Left colon (tissue), 2 donors: ENCODE data around the gene C2CD5. TPM values are rescaled to one million over a fixed set of nuclear protein-coding genes. Genes with fewer than 3 reads are reported as not detected.
"Not testable (repeated sequence)": the region's sequence is repeated elsewhere in the genome, so short reads cannot be mapped to it uniquely, and the experiment has no call there.

Source experiments
- ATAC-seq: fragments of 200-7000 bp; cut with Tn5 transposase; one replicate; pipeline ENCODE4 v1.9.1; 2020; ENCODE audit warnings: mild to moderate bottlenecking, moderate library complexity
- DNase-seq, 2 donors: peaks; one replicate each; pipeline ENCODE4 v3.0.0-alpha.2; 2020
- intact Hi-C, 2 donors: fragments of 100-400 bp; cut with DNase I in 1 of 2; cut with micrococcal nuclease in 1 of 2; formaldehyde crosslinking; loops; one replicate each; pipeline versions ENCODE4 v1.11.2 to v1.14.0; 2022; cut with DNase I, micrococcal nuclease
- total RNA-seq, 2 donors: library from RNA; stranded (reverse); fragmentation: NEBNext Ultra II Directional; extraction: Animal tissue kit (Norgen Biotek cat#: 25700); gene quantifications; one replicate each; pipeline ENCODE4 v1.2.1, GENCODE V29; 2021
- donor health status: DM: no; HTN: no; CAD: no.
- donor health status: DM: yes; HTN: yes; CAD: no.

Gene C2CD5
- total RNA-seq, 2 donors from 2014 or later, result 53.6 to 56.9 TPM

DNA sequence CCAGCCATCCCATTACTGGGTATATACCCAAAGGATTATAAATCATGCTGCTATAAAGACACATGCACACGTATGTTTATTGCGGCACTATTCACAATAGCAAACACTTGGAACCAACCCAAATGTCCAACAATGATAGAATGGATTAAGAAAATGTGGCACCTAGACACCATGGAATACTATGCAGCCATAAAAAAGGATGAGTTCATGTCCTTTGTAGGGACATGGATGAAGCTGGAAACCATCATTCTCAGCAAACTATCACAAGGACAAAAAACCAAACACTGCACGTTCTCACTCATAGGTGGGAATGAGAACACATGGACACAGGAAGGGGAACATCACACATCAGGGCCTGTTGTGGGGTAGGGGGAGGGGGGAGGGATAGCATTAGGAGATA, 56.7 kb downstream of the C2CD5 start:
- DNase-seq, ATAC-seq, intact Hi-C loops: not testable (repeated sequence)

DNA sequence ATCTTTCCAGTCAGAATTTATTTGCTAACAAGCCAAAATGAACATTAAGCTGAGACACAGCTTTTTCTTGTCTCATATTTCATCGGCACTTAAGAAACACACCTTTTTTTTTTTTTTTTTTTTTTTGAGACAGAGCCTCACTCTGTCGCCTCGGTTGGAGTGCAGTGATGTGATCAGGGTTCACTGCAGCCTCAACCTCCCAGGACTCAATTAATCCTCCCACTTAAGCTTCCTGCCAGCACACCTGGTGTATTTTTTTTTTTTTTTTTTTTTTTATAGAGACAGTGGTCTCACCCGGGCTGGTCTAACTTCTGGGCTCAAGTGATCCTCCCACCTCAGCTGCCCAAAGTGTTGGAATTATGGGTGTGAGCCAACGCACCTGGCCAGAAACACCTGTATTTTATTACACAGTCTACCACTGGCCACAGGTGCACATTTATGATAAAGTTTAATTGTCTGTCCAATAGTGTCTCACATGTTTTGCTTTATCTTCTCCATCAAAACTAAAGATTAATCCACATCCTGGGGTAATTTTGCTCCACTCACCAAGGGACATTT, 62.7 kb downstream of the C2CD5 start:
- DNase-seq (peak; percentile 26 to 33), ATAC-seq (peak; percentile 88)

DNA sequence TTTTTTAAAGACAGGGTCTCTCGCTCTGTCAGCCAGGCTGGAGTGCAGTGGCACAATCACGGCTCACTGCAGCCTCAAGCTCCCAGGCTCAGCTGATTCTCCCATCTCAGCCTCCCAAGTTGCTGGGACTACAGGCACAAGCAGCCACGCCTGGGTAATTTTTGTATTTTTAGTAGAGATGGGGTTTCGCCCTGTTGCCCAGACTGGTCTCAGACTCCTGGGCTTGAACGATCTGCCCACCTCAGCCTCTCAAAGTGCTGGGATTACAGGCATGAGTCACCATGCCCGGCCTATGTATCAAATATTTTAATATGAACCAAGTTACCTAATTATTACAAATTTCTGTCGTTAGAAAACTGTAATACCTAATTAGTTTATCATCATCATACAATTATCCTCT, 63.5 kb downstream of the C2CD5 start:
- ATAC-seq, DNase-seq, intact Hi-C loops: not testable (repeated sequence)

More for the DNA sequence above, 62.7 kb downstream of the C2CD5 start:
- intact Hi-C loops, result no loop called here

DNA sequence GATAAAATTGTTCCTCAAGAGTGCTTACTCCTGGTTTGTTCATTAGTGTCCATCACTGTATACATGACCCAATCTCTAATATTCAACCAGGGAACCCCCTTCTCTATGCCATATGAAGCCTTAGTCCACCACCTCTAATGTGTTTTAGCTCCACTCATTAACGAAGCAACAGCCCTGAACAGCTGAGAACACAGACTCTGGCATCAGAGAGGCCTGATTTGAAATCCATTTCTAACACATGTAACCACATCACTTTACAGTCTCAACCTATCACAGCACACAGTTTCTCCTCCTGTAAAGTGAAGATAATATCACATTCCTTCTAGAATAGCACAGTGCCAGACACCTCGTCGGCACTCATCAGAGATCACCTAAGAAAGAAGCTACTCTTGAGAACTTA, 64.3 kb downstream of the C2CD5 start:
- no peak for DNase-seq
- no peak for ATAC-seq
- intact Hi-C loops, result no loop called here

DNA sequence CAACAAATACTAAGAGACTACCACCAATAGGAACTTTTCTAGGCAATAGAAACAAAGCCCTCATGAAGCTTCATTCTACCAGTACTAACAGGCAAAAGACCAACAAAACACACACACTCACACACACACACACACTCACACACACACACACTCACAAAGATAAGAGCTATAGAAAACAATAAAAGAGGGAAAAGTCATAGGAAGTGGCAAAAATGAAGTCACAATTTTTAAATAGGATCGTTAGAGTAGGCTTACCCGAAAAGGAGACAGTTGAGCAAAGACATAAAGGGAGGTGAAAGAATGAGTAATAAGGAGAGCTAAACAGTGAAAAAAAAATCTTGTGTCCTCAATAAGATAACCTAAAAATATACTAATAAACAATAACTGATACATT, 66.5 kb downstream of the C2CD5 start:
- no peak for DNase-seq
- no peak for ATAC-seq
- intact Hi-C loops, result no loop called here

DNA sequence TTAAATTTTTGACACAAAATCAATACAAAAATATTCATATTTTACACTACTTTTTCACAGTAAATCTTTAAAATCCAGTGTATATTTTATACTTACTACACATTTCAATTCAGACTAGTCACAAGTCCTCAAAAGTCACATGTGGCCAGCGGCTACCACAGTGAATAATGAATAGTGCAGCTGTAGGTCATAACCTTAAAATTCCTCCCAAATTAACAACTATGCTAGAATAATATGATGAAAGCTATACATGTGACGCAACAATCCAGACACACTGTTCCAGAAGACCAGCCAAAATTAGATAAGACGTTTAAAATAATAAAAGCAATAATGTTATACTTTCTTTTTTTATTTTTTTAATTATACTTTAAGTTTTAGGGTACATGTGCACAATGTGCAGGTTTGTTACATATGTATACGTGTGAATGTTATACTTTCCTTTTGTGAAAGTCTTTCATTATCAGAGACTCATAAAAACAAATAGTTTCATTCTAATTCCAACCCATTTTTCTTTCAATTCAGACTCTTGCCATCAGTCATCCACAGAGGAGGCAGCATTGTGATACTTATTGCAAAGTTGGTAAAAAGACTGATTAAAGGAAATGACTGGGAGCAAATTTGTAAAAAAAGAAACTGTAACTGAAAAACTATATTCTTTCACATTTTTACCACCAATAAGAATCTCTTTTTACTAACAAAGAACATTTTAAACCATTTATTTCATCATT, 67.0 kb downstream of the C2CD5 start:
- ATAC-seq (no peak), DNase-seq (no peak)
- intact Hi-C loops, result no loop called here

DNA sequence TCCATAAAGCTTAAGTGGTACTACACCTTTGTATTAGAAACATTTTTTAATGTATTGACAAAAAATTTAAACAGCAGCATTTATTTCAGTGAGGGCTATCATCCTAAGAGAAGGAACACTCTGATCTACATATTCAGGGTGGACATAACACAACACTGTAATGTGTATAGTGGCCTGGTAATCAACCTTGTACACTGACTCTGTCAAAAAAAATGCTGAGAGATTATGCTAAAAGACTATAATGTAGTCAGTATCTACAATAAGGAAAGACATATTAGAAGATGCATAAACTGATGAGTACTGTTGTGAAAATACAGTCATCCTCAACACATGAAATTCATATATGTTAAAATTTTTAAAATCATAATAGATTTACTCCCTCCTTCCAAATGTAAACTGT, 68.2 kb downstream of the C2CD5 start:
- intact Hi-C loops, result no loop called here
- no peak for ATAC-seq
- DNase-seq, result no peak

DNA sequence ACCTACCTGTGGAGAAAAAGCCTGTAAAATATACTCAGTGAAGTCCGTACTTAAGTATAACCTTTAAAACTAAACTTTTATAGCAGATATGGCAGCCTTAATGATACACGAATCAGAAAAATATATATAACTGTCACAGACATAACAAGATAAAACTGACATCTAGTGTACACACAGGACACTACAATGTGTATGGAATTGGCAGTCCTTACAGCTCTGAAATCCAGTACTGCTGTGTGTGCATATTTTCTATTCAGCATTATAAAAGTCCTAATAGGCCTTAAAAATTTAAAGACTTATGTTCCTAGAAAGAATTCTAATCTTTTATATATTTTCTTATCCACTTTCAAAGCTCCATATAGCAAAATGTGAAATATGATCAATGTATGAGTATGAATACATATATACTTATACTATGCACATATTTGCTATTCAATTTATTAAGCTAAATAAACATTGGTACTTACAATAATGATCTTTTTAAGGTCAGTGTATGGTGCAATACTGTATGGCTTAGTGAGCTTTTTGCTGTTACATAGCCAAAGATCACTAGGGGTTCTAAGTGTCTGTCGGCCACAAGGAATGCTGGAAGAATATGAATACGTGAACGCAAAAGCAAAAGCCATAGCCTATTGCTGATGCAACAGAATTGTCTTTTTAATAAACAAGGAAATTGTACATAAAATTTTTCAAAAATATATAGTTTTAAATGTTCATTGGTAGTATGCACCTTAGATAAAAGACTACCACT, 69.2 kb downstream of the C2CD5 start:
- no peak for DNase-seq
- intact Hi-C loops, result no loop called here
- ATAC-seq, result no peak

DNA sequence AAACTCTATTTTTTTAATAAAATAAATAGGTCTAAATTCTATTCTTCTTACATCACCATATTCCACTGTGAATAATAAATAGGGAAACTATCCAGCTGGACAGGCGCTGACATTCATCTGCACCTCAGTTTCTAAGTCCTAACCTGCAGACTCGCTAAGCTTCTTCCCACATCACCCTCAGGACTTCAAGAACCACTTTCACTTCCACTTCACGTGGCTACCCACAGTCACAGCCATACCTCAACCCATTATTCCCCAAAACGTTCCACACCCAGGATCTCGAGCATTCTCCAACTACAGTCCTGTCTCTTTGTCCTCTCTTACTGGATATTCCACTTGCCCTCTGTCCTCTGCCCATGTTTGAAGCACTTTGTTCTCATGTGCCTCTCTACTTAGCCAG, 71.1 kb downstream of the C2CD5 start:
- intact Hi-C loops, result no loop called here
- no peak for ATAC-seq
- no peak for DNase-seq

DNA sequence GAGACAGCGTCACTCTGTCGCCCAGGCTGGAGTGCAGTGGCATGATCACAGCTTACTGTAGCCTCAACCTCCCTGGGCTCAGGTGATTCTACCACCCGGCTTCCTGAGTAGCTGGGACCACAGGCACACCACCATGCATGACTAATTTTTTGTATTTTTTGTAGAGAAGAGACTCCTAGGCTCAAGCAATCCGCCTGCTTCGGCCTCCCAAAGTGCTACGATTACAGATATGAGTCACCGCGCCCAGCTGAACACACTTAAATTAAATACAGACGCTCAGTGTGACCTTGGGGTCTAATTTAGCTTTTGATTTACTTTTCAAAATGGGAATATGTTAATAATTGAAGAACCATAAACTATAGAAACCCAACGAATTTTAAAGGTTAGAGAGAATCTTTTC, 77.2 kb downstream of the C2CD5 start:
- ATAC-seq, result no peak
- intact Hi-C loops, result no loop called here
- DNase-seq, result no peak

DNA sequence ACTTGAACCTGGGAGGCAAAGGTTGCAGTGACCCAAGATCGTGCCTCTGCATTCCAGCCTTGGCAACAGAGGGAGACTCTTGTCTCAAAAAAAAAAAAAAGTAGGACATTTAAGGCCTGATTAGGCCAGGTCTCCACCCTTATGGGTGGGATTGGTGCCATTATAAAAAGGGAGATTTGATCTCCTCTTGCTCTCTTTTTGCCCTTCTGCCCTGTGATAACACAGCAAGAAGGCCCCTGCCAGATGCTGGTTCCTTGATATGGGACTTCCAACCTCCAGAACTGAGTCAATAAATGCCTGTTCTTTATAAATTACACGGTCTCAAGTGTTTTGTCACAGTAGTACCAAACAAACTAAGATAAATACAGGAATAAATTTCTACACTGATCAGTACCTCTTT, 81.0 kb downstream of the C2CD5 start:
- intact Hi-C loops, result no loop called here
- no peak for ATAC-seq
- no peak for DNase-seq

DNA sequence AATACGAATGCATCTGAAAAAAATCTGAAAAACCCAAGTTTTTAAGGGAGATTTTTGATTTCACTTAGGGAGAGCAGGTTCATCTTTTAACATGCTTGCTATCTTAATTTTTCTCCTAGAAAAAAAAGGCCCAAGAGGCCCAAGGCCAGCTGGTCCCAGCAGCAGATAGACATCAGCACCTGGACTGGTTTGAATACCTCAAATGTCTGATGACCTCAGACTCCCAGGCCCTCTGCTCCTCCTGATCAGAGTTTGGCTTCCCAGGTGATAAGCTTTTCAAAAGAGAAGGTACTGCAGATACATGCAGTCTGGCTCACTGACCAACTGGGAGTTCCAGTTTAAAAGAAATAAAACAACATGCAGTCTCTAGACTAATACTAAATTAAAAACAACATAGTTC, 82.6 kb downstream of the C2CD5 start:
- intact Hi-C loops, result no loop called here
- ATAC-seq, result no peak
- no peak for DNase-seq

DNA sequence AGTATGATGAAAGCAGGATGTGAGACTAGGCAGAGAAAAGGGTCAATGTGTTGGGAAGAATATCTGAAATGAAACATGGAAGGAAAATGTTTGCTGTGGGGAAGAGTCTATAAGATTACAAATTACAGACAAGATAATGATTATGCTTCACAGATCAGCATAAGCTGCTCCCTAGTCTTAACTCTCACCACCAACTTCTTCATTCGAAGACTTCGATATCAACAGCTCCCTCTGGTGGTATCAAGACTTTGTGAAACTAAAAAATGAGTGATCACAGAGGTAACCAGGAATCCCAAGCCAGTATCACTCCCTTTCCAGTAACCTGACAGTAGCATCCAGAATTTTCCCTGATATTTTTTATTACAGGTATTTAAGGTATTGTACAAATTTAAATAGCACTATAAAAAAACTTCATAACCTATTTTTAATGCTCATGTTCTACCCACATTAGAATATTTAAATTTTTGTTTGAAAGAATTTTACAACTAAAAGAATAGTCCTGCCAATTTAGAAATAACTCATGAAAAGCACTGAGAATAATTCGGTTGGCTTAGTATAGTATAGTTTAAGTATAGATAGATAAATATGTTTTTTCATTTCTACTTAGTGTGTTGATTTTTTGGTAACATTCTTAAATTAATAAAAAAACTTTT, 84.4 kb downstream of the C2CD5 start:
- peak; percentile 42 for ATAC-seq
- intact Hi-C loops, result no loop called here
- no peak for DNase-seq

DNA sequence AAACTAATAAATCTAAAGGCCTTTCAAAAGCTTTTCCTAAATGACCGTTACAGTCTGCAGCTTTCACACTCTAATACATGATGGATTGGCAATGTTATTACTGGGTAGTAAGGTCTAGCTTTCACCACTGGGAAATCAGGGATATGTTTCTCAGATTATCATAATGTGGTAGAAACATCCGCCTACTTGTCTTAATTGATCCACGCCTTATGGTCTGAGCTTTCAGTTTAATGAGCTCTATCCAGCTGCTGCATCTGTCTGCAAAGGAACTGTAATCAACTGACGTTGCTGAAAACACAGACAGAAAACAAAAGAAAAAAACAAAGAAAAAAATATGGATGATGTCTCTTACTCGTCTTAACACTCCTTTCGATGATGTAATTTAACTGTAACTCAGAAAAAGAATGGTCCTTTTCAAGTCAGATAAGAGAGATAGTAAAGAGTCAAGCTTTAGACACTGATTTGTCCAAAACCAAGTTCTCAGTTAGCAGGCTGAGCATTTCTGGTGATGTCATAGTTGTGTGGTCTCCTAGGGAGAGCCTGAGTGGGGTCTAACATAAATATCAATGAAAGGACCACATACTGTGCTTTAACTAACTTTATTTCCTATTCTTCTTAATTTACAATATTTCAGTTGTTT, 85.9 kb downstream of the C2CD5 start:
- intact Hi-C loops, result no loop called here
- no peak for ATAC-seq

DNA sequence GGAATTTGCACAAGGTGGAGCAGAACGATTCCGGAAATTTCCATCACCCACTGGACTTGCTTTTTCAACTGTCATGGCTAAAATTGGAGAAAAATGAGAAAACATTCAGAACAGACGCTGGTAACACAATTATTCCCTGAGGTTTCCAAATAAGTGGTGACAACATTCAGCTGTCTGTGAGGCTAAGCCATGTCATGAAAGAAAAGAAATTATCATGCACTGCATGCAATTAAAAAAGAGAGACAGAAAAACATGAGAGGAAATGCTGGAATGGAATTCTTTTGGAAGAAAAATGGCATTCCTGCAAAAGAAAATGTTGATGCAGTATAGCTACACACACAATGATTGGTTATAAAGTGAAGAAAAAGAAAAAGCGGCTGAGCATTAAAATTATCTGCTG, 87.3 kb downstream of the C2CD5 start:
- DNase-seq, result no peak
- intact Hi-C loops, result no loop called here
- no peak for ATAC-seq

More for the DNA sequence above, 85.9 kb downstream of the C2CD5 start:
- DNase-seq, result no peak

DNA sequence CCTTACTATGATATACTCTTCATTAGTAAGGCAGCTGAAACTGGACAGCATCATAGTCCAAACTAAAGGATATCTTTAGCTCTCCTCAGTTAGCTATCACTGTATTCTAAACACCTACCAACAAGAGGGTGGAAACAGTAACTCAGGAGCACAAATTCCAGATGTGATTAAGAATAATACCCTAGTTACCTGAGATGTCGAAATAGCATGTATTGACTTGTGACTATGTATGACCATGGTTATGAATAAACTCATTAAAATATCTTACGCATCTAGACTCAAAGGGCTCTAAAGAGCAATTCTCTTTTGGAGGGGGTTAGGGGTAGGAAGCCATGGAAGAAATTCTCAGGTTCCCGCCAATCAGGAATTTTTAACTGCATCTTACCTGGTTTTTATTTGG, 90.8 kb downstream of the C2CD5 start:
- intact Hi-C loops, result no loop called here
- no peak for ATAC-seq
- no peak for DNase-seq

DNA sequence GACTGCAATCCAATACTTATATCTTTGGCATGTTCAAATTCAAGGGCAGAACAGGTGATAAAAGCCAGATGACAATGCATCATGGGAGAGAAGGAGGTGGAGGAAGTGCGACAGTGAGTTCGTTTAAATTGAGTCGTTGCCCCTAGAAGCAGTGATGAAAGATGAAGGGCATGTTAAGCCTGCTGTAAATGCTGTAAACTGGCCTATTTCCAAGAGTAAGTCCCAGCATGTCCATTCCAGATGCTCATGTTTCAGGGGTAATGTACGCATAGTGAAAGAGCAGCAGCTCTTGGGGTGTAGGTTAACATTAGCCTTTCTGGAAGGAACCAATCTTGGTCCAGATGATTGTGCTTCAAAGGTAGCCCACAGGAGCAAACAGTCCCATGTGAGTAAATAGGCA, 97.1 kb downstream of the C2CD5 start:
- ATAC-seq, result no peak
- DNase-seq, result no peak
- intact Hi-C loops, result loop anchor here in 1 of 2 donors (10.0 kb wide), 1 partner anchor 112 kb away; the partner anchor contains the start of gene ST8SIA1

DNA sequence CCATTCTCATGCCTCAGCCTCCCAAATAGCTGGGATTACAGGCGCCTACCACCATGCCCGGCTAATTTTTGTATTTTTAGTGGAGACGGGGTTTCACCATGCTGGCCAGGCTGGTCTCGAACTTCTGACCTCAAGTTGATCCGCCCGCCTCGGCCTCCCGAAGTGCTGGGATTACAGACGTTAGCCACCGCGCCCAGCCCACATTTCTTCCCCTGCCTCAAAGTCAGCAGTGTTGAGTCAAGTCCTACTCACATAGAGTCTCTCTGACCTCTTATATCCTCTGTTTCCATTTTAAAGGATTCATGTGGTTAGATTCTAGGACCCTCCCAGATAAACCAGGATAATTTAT, 100.1 kb downstream of the C2CD5 start:
- not testable (repeated sequence) for DNase-seq, ATAC-seq
- intact Hi-C loops, result loop anchor here in 1 of 2 donors (10.0 kb wide), 1 partner anchor 109 kb away; the partner anchor contains the start of gene ST8SIA1
